NCI-H748 (cell line): ENCODE measurements around the gene ACAN.

Experiments
- DNase-seq: peaks from one replicate; lab custom pipeline; 2025; ENCODE audit not compliant: unreplicated experiment; lab: John Stamatoyannopoulos, UW

ACAN gene

GRCh38 chr15:88803241-88803919 lies at the start of gene ACAN:
Gene ACAN, plus strand, starts transcription at chr15:88803436. Its CDS starts 32,771 bp downstream, at chr15:88836207.
- DNase-seq, result peak; percentile 22

GRCh38 chr15:88756521-88756920 lies 46.7 kb upstream of the ACAN start:
- DNase-seq, result no peak

GRCh38 chr15:88756921-88757320 lies 46.3 kb upstream of the ACAN start:
- no peak for DNase-seq

GRCh38 chr15:88759872-88760271 lies 43.4 kb upstream of the ACAN start:
- DNase-seq, result no peak

DNA sequence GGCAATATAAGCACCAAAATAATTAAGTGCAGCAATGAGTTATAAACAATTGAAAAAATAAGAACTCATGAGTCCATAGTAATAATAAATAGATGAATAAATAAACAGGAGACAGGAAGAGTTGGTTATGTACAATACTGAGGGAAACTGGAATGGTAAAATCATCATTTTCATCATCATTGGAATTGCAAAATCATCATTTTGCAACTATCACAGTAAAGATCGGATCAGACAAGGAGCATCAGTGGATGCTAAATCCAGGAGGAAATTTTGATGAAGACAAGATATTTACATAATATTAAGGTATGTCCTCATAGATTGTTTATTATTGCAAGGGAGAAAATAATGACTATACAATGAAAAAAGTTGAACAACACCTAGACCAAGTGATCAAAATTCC lies 38.8 kb upstream of the ACAN start:
- DNase-seq, result no peak

GRCh38 chr15:88765212-88765611 lies 38.0 kb upstream of the ACAN start:
- no peak for DNase-seq

- DNase-seq, result peak; percentile 45
Measured at GRCh38 chr15:88769161-88769971, 33.9 kb upstream of the ACAN start.

- DNase-seq, result no peak
Measured at GRCh38 chr15:88775776-88776175, 27.5 kb upstream of the ACAN start.

- DNase-seq, result no peak
Measured at GRCh38 chr15:88776646-88777045, 26.6 kb upstream of the ACAN start.

- no peak for DNase-seq
Measured at GRCh38 chr15:88779944-88780343, 23.3 kb upstream of the ACAN start.

DNA sequence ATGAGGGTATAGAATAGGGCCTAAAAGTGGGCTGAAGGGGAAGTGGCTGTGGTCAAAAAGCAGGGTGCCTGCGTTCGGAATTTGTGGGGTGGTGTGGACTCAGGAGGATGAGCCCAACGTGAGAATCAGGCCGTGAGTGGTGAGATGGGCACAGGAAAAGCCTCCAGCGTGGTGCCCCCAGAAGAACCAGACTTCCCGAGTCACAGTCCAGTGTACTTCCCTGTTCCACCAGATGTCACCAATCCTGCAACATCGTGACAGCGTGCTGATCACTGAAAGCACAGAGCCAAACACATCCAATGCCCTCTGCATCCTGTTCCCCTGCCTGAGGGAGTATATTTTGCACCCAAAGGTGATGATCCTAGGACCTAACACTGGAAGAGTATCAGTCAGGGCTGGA lies 20.8 kb upstream of the ACAN start:
- DNase-seq, result no peak

DNA sequence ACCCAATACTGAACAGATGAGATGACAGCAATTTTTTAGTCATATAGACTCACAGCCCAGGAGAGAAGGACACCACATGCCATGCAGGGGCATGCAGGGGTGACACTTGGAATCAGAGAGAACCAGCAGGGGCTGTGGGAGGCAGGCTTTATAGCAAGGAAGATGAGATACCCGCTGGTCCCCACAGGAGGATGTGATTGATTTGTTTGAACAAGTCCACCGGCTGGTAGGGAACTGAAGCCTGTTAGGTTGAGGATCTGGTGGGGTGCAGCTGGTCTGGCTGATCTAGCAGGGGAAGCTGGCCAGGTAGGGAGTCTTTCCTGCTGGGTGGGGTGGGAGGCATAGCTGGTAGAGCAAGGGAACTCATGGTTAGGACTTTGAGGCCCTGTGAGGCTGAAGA lies 18.0 kb upstream of the ACAN start:
- DNase-seq, result no peak

- no peak for DNase-seq
Measured at GRCh38 chr15:88788036-88788435, 15.2 kb upstream of the ACAN start.

DNA sequence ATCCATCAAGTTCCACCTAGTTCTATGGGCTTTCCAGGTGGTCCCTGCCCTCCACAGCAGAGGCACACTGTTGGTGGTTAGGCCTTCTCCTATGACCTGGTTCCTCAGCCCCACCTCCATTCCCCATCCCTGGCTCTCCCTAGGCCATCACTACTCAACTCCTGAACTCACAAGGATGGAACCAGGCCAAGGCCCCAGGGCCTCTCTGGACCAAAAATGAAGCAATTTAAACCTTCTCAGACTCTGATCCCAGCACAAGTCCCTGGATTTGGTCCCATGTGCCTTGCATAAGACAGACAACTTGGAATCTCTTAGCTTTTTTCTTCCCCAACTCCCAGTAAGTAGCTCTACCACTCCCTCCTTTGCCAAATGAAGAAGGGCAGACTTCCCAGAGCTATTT lies 14.4 kb upstream of the ACAN start:
- DNase-seq, result no peak

DNA sequence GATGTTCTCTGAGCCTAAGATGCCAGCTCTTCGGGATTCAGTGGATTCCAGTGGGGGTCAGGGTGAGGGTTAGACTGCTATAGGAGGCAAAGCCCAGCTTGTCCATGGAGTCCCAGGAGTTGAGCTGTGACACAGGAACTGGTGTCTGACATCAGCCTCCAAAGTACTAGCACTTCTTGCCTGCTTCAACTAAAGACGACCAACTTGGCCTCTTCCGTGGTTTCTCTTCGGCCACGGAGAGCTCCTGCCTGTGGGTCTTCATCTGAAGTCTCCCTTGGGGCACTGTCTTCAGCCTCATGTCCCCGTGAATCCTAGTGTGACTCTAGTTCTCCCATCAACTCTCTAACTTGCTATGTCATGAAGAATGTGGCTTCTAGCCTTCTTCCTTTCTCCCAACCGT lies 12.8 kb upstream of the ACAN start:
- no peak for DNase-seq

GRCh38 chr15:88791637-88792036 lies 11.6 kb upstream of the ACAN start:
- no peak for DNase-seq

- DNase-seq, result no peak
Measured at GRCh38 chr15:88792342-88793282, 10.6 kb upstream of the ACAN start.

DNA sequence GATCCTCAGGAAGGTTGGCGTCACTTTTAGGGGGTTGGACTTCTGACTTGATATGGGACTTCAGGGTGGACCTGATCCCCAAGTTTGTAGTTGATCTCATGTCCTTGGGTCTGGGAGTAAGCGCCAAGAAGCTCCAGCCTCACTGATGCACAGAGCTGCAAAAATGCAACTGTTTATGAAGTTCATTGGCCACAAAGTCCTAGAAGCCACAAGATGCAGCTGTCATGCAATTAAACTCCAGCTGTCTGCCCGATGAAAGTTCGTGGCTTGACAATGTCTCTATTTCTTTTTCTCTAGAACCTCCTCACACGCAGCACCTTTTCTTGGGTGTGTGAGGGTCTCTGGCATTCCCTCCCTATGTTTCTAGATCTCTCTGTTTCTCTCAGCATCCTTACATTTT lies 9.2 kb upstream of the ACAN start:
- no peak for DNase-seq

DNA sequence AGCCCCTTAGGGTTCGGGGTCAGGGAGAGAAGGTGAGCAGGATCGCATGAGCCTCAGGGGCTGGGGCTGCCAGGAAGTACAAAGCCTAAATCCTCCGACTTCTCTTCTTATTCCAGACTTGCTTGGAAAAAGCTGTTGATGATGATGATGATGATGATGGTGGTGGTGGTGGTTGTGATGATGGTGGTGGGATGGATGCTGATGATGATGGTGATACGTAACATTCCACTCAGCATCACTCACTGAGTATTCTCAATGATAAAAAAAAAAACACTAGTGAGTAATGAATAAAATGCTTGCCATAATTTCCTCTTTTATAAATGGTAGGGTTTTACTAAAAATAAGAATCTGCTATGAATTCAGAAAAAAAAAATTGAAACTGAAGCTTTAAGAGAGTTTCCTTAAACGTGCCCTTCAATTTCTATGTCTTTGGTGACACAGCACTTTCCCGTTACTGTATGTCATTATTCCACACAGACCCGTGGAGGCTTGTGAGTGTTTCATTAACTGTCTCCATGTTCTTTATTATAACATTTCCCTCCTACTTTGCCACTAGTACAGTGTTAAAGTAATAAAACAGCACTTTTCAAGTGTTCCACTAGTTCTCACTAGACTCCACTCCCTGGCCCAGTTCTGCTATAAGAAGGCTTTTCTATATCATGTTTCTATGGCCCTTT lies 5.4 kb upstream of the ACAN start:
- DNase-seq, result no peak

DNA sequence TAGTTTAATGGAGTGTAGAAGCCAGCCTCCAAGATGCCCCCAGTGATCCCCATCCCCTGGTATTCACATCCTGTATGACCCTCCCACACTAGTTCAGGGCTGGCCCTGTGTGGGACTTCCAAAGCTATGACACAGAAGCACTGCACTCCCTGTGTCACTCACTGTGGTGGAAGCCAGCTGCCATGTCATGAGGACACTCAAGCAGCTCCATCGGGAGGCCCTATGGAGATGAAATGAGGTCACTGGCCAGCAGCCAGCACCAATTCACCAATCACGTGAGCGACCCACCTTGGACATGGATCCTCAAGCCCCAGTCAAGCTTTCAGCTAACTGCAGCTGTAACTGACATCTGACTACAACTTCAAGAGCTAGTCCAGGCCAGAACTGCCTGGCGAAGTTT lies 3.9 kb upstream of the ACAN start:
- DNase-seq, result no peak

- DNase-seq, result no peak
Measured at GRCh38 chr15:88800026-88800425, 3.2 kb upstream of the ACAN start.
